22Rv1 (cell line): ENCODE measurements around the gene CHD9.

Source experiments
- ZFX ChIP-seq: fragments of 450-650 bp; IDR thresholded peaks from 2 replicates; pipeline ENCODE4 v1.6.1; 2017; ENCODE audit warnings: antibody characterized with exemption, borderline replicate concordance
- TF ChIP-seq, protein P1 (sequence below): fragments of 450-650 bp; IDR thresholded peaks from 2 replicates; pipeline ENCODE4 v1.5.1; 2017; ENCODE audit warnings: mild to moderate bottlenecking

DNA sequence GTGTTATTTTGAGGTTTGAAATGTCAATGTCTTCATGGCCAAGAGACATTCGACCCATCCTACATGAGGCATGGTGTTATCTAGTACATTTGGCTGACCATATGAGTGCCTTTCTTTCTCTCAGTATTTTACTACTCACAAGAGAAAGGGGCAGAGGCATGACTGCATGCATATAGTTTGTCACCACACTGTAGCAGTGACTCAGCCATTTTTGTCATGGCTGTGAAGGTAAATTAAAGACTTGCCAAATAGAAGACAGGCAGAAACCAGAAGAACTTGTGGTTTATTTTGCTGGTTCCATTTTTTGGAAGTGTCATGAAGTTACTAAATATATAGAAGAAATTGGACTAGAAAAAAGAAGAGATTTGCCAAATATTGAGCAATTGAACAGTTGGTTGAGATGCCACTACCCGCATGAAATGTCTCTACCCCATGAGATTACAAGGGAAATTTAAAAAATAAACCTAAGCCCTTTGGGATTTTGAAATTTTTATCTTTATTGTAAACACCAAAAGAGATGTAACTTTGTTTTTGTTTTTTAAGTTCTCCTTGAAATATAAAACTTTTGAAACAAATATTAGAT lies 170.3 kb downstream of the CHD9 start:
- TF ChIP-seq, protein P1, sequence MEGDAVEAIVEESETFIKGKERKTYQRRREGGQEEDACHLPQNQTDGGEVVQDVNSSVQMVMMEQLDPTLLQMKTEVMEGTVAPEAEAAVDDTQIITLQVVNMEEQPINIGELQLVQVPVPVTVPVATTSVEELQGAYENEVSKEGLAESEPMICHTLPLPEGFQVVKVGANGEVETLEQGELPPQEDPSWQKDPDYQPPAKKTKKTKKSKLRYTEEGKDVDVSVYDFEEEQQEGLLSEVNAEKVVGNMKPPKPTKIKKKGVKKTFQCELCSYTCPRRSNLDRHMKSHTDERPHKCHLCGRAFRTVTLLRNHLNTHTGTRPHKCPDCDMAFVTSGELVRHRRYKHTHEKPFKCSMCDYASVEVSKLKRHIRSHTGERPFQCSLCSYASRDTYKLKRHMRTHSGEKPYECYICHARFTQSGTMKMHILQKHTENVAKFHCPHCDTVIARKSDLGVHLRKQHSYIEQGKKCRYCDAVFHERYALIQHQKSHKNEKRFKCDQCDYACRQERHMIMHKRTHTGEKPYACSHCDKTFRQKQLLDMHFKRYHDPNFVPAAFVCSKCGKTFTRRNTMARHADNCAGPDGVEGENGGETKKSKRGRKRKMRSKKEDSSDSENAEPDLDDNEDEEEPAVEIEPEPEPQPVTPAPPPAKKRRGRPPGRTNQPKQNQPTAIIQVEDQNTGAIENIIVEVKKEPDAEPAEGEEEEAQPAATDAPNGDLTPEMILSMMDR = no peak
- no peak for TF ChIP-seq ZFX
